GM12878 (cell line): ENCODE results near the gene IL4I1.

Source experiments
- ATF2 ChIP-seq: IDR thresholded peaks from 2 replicates; pipeline ENCODE4 v1.6.1; 2012; ENCODE audit warnings: low read length, inconsistent platforms
- CTCF ChIP-seq, 3 experiments: IDR thresholded peaks in 2 of 3; conservative IDR thresholded peaks in 1 of 3; 2 replicates each; pipeline ENCODE4 v1.5.1; 2011; ENCODE audit warnings: low read depth in 3 of 3, low read length in 3 of 3, mild to moderate bottlenecking in 3 of 3, control low read depth in 2 of 3, moderate library complexity in 2 of 3, inconsistent platforms in 1 of 3, mixed read lengths in 1 of 3; ENCODE audit not compliant: control insufficient read depth in 2 of 3, insufficient read depth in 1 of 3; ENCODE audit errors: extremely low read depth in 1 of 3
- EP300 ChIP-seq, 2 experiments: fragments of 150-350 bp in 1 of 2; IDR thresholded peaks; 2 replicates each; pipeline ENCODE4 v1.6.1; 2011 to 2012; ENCODE audit warnings: low read depth in 2 of 2, low read length in 2 of 2, borderline replicate concordance in 1 of 2, improper control_type of control experiment in 1 of 2, inconsistent platforms in 1 of 2; ENCODE audit not compliant: control insufficient read depth in 1 of 2
- MEF2B ChIP-seq: fragments of 450-650 bp; IDR thresholded peaks from 2 replicates; pipeline ENCODE4 v1.6.1; 2018; ENCODE audit warnings: mild to moderate bottlenecking, moderate library complexity; ENCODE audit not compliant: partially characterized antibody, poor library complexity, severe bottlenecking
- POLR2A ChIP-seq: IDR thresholded peaks from 2 replicates; pipeline ENCODE4 v1.6.1; 2011; ENCODE audit warnings: low read depth, mild to moderate bottlenecking, low read length
- POLR2AphosphoS5 ChIP-seq: IDR thresholded peaks from 2 replicates; pipeline ENCODE4 v1.6.1; 2011; ENCODE audit warnings: mild to moderate bottlenecking, low read length, inconsistent platforms
- PRDM15 ChIP-seq: fragments of 450-650 bp; formaldehyde crosslinking; IDR thresholded peaks from 2 replicates; pipeline ENCODE4 v1.4.0; 2020; ENCODE audit warnings: mild to moderate bottlenecking, moderate library complexity
- TARDBP ChIP-seq: IDR thresholded peaks from 2 replicates; pipeline ENCODE4 v1.6.1; 2016; ENCODE audit warnings: borderline replicate concordance
- YY1 ChIP-seq: IDR thresholded peaks from 2 replicates; pipeline ENCODE4 v1.6.1; 2011; ENCODE audit warnings: low read depth, mild to moderate bottlenecking, low read length
- ZNF687 ChIP-seq: fragments of 450-650 bp; IDR thresholded peaks from 2 replicates; pipeline ENCODE4 v1.6.1; 2017; ENCODE audit warnings: mild to moderate bottlenecking, moderate library complexity

GRCh38 chr19:49888510-49888824 lies 8.2 kb downstream of the IL4I1 start:
- TF ChIP-seq ATF2, result no peak
- no peak for TF ChIP-seq TARDBP
- no peak for TF ChIP-seq POLR2AphosphoS5
- no peak for TF ChIP-seq YY1
- no peak for TF ChIP-seq MEF2B
- TF ChIP-seq CTCF (IDR thresholded peaks at IDR 0.05 in 2 of 3, conservative IDR thresholded peaks at IDR 0.05 in 1 of 3; ENCODE audit: control insufficient read depth in 2 of 3, extremely low read depth in 1 of 3, insufficient read depth in 1 of 3, low read depth in 3 of 3, low read length in 3 of 3), result no peak
- TF ChIP-seq ZNF687, result 0 out of 2 replicates have a peak, but pooled peaks have one; percentile 27
- no peak for TF ChIP-seq EP300 (IDR thresholded peaks at IDR 0.05; ENCODE audit: borderline replicate concordance in 1 of 2, control insufficient read depth in 1 of 2, low read depth in 2 of 2, low read length in 2 of 2)
- no peak; the same call in 1 of the 2 replicates for TF ChIP-seq POLR2A
- TF ChIP-seq PRDM15 (CRISPR knock-in tag), result no peak
